Measurements from ENCODE around the gene SLC10A6. TPM values are rescaled to one million over a fixed set of nuclear protein-coding genes. Genes with fewer than 3 reads are reported as not detected.

Gene SLC10A6
- total and polyA plus RNA-seq, 2 of the 13 experiments (the other 11 are each of a cell fraction or from before 2014, with no cell fraction given) = not detected

DNA sequence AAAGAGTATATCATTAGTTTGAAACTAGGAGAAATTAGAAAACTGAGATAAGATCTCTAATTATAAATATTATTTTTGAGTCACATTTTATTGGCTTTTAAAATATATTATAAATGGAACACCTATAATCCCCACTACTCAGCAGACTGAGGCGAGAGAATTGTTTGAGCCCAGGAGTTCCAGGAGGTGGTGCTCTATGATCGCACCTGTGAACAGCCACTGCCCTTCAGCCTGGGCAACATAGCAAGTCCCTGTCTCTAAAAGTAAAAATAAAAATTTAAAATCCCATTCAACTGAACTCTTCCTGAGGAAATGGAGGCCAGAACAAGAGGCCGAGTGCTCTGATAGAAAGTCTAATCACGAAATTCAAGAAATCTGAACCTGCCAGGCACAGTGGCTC is 49.4 kb upstream of the SLC10A6 start:
- H3K27me3 ChIP-seq (ENCODE audit: control insufficient read depth in 1 of 2, insufficient read depth in 2 of 2, low read length in 2 of 2) = no peaks in the 10 kb centered on the region
- FAIRE-seq (no peak), ATAC-seq (peak; percentile 73), DNase-seq (ENCODE audit: low spot score) (no peak)
- no peaks in the 10 kb centered on the region for H4K20me1 ChIP-seq (ENCODE audit: insufficient read depth, low read length)
- no peaks in the 10 kb centered on the region for H3K4me1 ChIP-seq (ENCODE audit: insufficient read depth, low read length)
- CTCF ChIA-PET (ENCODE audit: low intra/inter-chr PET ratio, low total read pairs) = no interaction called here
- H3K27ac ChIP-seq (ENCODE audit: extremely low read length, insufficient read depth, low read length) = no peak overlapping the region
- H2AFZ ChIP-seq (ENCODE audit: low read length) = no peak overlapping the region
- in situ Hi-C loops (cut with HindIII; ENCODE audit: extremely low pct_ligation_motif_present, low pct_unique_long_range_greater_than_20kb) = loop anchor here (5.0 to 10.0 kb wide), 2 partner anchors 336 to 401 kb away; no protein-coding TSS in a partner anchor
- no TSS peak for BruUV-seq (replicated peaks)
- no peaks in the 10 kb centered on the region for H3K9me3 ChIP-seq (ENCODE audit: low read length)
- TF ChIP-seq PITX1 (CRISPR knock-in tag; IDR thresholded peaks at IDR 0.05) (no peak), STAG1 (CRISPR knock-in tag; IDR thresholded peaks at IDR 0.05) (peak; percentile 76), ZNF121 (CRISPR knock-in tag; IDR thresholded peaks at IDR 0.05) (peak; percentile 88)
- TF ChIP-seq, protein P1, sequence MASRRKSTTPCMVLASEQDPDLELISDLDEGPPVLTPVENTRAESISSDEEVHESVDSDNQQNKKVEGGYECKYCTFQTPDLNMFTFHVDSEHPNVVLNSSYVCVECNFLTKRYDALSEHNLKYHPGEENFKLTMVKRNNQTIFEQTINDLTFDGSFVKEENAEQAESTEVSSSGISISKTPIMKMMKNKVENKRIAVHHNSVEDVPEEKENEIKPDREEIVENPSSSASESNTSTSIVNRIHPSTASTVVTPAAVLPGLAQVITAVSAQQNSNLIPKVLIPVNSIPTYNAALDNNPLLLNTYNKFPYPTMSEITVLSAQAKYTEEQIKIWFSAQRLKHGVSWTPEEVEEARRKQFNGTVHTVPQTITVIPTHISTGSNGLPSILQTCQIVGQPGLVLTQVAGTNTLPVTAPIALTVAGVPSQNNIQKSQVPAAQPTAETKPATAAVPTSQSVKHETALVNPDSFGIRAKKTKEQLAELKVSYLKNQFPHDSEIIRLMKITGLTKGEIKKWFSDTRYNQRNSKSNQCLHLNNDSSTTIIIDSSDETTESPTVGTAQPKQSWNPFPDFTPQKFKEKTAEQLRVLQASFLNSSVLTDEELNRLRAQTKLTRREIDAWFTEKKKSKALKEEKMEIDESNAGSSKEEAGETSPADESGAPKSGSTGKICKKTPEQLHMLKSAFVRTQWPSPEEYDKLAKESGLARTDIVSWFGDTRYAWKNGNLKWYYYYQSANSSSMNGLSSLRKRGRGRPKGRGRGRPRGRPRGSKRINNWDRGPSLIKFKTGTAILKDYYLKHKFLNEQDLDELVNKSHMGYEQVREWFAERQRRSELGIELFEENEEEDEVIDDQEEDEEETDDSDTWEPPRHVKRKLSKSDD (CRISPR knock-in tag; IDR thresholded peaks at IDR 0.05; ENCODE audit: low read depth) = no peak
- TF ChIP-seq, protein P2, sequence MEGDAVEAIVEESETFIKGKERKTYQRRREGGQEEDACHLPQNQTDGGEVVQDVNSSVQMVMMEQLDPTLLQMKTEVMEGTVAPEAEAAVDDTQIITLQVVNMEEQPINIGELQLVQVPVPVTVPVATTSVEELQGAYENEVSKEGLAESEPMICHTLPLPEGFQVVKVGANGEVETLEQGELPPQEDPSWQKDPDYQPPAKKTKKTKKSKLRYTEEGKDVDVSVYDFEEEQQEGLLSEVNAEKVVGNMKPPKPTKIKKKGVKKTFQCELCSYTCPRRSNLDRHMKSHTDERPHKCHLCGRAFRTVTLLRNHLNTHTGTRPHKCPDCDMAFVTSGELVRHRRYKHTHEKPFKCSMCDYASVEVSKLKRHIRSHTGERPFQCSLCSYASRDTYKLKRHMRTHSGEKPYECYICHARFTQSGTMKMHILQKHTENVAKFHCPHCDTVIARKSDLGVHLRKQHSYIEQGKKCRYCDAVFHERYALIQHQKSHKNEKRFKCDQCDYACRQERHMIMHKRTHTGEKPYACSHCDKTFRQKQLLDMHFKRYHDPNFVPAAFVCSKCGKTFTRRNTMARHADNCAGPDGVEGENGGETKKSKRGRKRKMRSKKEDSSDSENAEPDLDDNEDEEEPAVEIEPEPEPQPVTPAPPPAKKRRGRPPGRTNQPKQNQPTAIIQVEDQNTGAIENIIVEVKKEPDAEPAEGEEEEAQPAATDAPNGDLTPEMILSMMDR (CRISPR knock-in tag; IDR thresholded peaks at IDR 0.05) = peak; percentile 52
- H3K4me3 ChIP-seq (replicated peaks in 1 of 3; ENCODE audit: insufficient read depth in 1 of 3, low read depth in 2 of 3, low read length in 3 of 3) = no peak overlapping the region
- POLR2A ChIA-PET = no interaction called here
- WGBS (ENCODE audit: low lambda C conversion rate) = 53% methylated on average over 4 of the region's 4 CpGs
- no peaks in the 10 kb centered on the region; a peak in 1 of 5 replicates for H3K36me3 ChIP-seq (replicated peaks in 1 of 2; ENCODE audit: control insufficient read depth in 1 of 2, insufficient read depth in 2 of 2, low read length in 2 of 2)
- intact Hi-C loops (cut with micrococcal nuclease; ENCODE audit: unreplicated experiment) = no loop called here
- no peaks in the 10 kb centered on the region for H3K79me2 ChIP-seq (ENCODE audit: insufficient read depth, low read length)
- H3K4me2 ChIP-seq (ENCODE audit: low read depth, low read length) = no peak overlapping the region
- no peak overlapping the region for H3K9ac ChIP-seq (ENCODE audit: insufficient read depth, low read depth, low read length)
